Lower leg skin (tissue), 3 donors: ENCODE results near the gene PASK.

Experiments used
- CTCF ChIP-seq, 3 donors: fragments of 450-650 bp; IDR thresholded peaks; one replicate each; pipeline ENCODE4 v1.5.1; 2016; ENCODE audit warnings: antibody characterized with exemption in 3 of 3, mild to moderate bottlenecking in 3 of 3, moderate library complexity in 2 of 3
- POLR2A ChIP-seq, 2 donors: fragments of 450-650 bp; IDR thresholded peaks; one replicate each; pipeline ENCODE4 v1.6.1; 2016 to 2017; ENCODE audit warnings: antibody characterized with exemption in 2 of 2, mild to moderate bottlenecking in 1 of 2, moderate library complexity in 1 of 2

GRCh38 chr2:241185961-241186360 lies 36.7 kb upstream of the PASK start:
- TF ChIP-seq CTCF (IDR thresholded peaks at IDR 0.05) (no peak), POLR2A (IDR thresholded peaks at IDR 0.05) (no peak)
